ENCODE data around the gene TGOLN2. TPM values are rescaled to one million over a fixed set of nuclear protein-coding genes. Genes with fewer than 3 reads are reported as not detected.

The TGOLN2 gene
- total RNA-seq, 1 donor from 2014 or later = 101 TPM

GRCh38 chr2:85276571-85277118 is 51.1 kb downstream of the TGOLN2 start:
- TF ChIP-seq CTCF (IDR thresholded peaks at IDR 0.05; ENCODE audit: insufficient read depth, low read length, poor library complexity, severe bottlenecking) = no peak
- DNase-seq (ENCODE audit: low read depth) = no peak
- Histone ChIP-seq H3K4me3 (ENCODE audit: low read depth, low read length) (no peak overlapping the region), H3K36me3 (ENCODE audit: control insufficient read depth, insufficient read depth, low read length) (no peaks in the 10 kb centered on the region), H3K27me3 (ENCODE audit: control insufficient read depth, insufficient read depth, low read length) (no peaks in the 10 kb centered on the region)

- Histone ChIP-seq H3K4me3 (ENCODE audit: low read depth, low read length) (no peak overlapping the region), H3K27me3 (ENCODE audit: control insufficient read depth, insufficient read depth, low read length) (no peaks in the 10 kb centered on the region), H3K36me3 (ENCODE audit: control insufficient read depth, insufficient read depth, low read length) (no peaks in the 10 kb centered on the region)
- no peak for TF ChIP-seq CTCF (IDR thresholded peaks at IDR 0.05; ENCODE audit: insufficient read depth, low read length, poor library complexity, severe bottlenecking)
- DNase-seq (ENCODE audit: low read depth) = no peak
Measured at GRCh38 chr2:85275984-85276540, 51.7 kb downstream of the TGOLN2 start.

- no peak for DNase-seq (ENCODE audit: low read depth)
- no peaks in the 10 kb centered on the region for H3K27me3 ChIP-seq (ENCODE audit: control insufficient read depth, insufficient read depth, low read length)
- no peak for TF ChIP-seq CTCF (IDR thresholded peaks at IDR 0.05; ENCODE audit: insufficient read depth, low read length, poor library complexity, severe bottlenecking)
Measured at GRCh38 chr2:85273738-85274731, 53.8 kb downstream of the TGOLN2 start.

GRCh38 chr2:85272357-85272756 is 55.4 kb downstream of the TGOLN2 start:
- TF ChIP-seq CTCF (IDR thresholded peaks at IDR 0.05; ENCODE audit: insufficient read depth, low read length, poor library complexity, severe bottlenecking) = no peak
- DNase-seq (ENCODE audit: low read depth) = no peak
- Histone ChIP-seq H3K27me3 (ENCODE audit: control insufficient read depth, insufficient read depth, low read length) (no peaks in the 10 kb centered on the region), H3K36me3 (ENCODE audit: control insufficient read depth, insufficient read depth, low read length) (no peaks in the 10 kb centered on the region), H3K4me3 (ENCODE audit: low read depth, low read length) (no peak overlapping the region)

More at GRCh38 chr2:85273738-85274731, 53.8 kb downstream of the TGOLN2 start:
- Histone ChIP-seq H3K4me3 (ENCODE audit: low read depth, low read length) (no peak overlapping the region), H3K36me3 (ENCODE audit: control insufficient read depth, insufficient read depth, low read length) (no peaks in the 10 kb centered on the region)

- H3K4me3 ChIP-seq (ENCODE audit: low read depth, low read length) = no peak overlapping the region
- TF ChIP-seq CTCF (IDR thresholded peaks at IDR 0.05; ENCODE audit: insufficient read depth, low read length, poor library complexity, severe bottlenecking) = no peak
- no peaks in the 10 kb centered on the region for H3K27me3 ChIP-seq (ENCODE audit: control insufficient read depth, insufficient read depth, low read length)
- H3K36me3 ChIP-seq (ENCODE audit: control insufficient read depth, insufficient read depth, low read length) = no peaks in the 10 kb centered on the region
- no peak for DNase-seq (ENCODE audit: low read depth)
Measured at GRCh38 chr2:85269959-85270358, 57.8 kb downstream of the TGOLN2 start.

Other genes with a start within 250 kb of the TGOLN2 start
- 2.6 and 4.3 TPM in 2 replicates for gene TCF7L1, start 194.6 kb downstream of the TGOLN2 start, total RNA-seq
- gene RETSAT, start 26.5 kb upstream of the TGOLN2 start, total RNA-seq = 29.6 and 31.6 TPM in 2 replicates
- gene ELMOD3, start 26.8 kb upstream of the TGOLN2 start, total RNA-seq = 19.9 and 22.3 TPM in 2 replicates
- 260 and 284 TPM in 2 replicates for gene CAPG, start 82.4 kb upstream of the TGOLN2 start, total RNA-seq
- 0.27 TPM in 1 of 2 replicates, not detected in the other for gene SH2D6, start 90.7 kb upstream of the TGOLN2 start, total RNA-seq
- gene MAT2A, start 211.2 kb upstream of the TGOLN2 start, total RNA-seq = 147 and 160 TPM in 2 replicates
- gene GGCX, start 233.5 kb upstream of the TGOLN2 start, total RNA-seq = 25.7 and 37.0 TPM in 2 replicates
- gene VAMP8, start 249.6 kb upstream of the TGOLN2 start, total RNA-seq = 42.3 and 53.5 TPM in 2 replicates